ENCODE measurements around the gene ZPR1.

DNA sequence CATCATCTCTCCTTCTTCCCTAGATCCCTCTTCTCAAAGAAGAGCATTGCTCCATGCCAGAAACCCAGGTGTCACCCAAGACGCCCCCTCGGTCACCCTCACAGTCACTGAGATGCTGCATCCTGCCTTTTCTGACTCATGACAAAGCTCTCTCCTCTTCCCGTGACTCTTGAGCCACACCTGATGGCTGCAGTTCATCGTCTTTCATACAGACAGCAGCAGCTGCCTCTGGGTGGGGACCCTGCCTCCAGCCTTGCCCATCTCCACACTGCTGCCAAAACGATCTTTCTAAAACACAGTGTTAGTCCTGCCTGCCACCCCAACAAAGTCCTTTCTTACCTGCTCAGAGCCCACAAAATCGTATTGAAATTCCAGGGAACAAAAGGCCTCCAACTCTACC lies 59.8 kb downstream of the ZPR1 start:
- TF ChIP-seq, protein P1, sequence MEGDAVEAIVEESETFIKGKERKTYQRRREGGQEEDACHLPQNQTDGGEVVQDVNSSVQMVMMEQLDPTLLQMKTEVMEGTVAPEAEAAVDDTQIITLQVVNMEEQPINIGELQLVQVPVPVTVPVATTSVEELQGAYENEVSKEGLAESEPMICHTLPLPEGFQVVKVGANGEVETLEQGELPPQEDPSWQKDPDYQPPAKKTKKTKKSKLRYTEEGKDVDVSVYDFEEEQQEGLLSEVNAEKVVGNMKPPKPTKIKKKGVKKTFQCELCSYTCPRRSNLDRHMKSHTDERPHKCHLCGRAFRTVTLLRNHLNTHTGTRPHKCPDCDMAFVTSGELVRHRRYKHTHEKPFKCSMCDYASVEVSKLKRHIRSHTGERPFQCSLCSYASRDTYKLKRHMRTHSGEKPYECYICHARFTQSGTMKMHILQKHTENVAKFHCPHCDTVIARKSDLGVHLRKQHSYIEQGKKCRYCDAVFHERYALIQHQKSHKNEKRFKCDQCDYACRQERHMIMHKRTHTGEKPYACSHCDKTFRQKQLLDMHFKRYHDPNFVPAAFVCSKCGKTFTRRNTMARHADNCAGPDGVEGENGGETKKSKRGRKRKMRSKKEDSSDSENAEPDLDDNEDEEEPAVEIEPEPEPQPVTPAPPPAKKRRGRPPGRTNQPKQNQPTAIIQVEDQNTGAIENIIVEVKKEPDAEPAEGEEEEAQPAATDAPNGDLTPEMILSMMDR (conservative IDR thresholded peaks at IDR 0.05; ENCODE audit: low read length): no peak
- no peak for TF ChIP-seq EZH2phosphoT487 (IDR thresholded peaks at IDR 0.05; ENCODE audit: borderline replicate concordance)
